ENCODE data around the gene ZNHIT1. TPM values are rescaled to one million over a fixed set of nuclear protein-coding genes. Genes with fewer than 3 reads are reported as not detected.

The ZNHIT1 gene
- total and polyA plus RNA-seq, 8 donors = 25.7 to 92.3 (median 35.5) TPM

DNA sequence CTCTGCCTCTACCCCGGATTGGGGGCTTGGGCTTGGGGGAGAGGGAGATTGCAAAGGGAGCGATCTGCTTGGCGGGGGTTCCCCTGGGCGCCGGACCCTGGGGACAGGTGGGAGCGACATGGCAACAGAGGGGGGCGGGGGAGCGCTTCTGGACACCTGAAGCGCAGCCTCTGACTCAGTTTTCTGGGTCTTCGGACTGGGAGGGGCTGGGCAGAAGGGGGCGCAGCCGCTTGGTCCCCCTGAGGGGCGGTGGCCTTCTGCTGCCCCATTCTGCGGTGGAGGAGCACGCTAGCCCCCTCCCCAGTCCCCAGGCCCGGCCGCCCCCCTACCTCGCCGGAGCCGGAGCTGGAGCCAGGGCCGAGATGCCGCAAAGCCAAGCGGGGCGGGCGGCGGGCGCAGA, 38.3 kb upstream of the ZNHIT1 start:
- 4% methylated on average over 21 to 27 of the region's 27 CpGs for WGBS, 2 donors
- no peak overlapping the region for H3K27ac ChIP-seq
- DNase-seq = no peak
- TF ChIP-seq CTCF (IDR thresholded peaks at IDR 0.05) = no peak
- no peaks in the 10 kb centered on the region for H3K36me3 ChIP-seq
- H3K4me1 ChIP-seq = peaks cover 0 to 5% (median 0%) of the 10 kb centered on the region in 3 donors
- FAIRE-seq = no peak
- no peaks in the 10 kb centered on the region for H3K9me3 ChIP-seq
- ATAC-seq = no peak
- H3K27me3 ChIP-seq = peaks cover 0 to 28% (median 9%) of the 10 kb centered on the region in 4 donors
- intact Hi-C loops (cut with DNase I) = no loop called here
- H3K4me3 ChIP-seq = peak overlapping the region in 1 of 4 donors; percentile 6

- WGBS, 2 donors = 3 to 4% methylated on average over 30 to 56 of the region's 56 CpGs
- no peaks in the 10 kb centered on the region for H3K36me3 ChIP-seq
- H3K9me3 ChIP-seq = no peaks in the 10 kb centered on the region
- no peak for ATAC-seq
- intact Hi-C loops (cut with DNase I) = no loop called here
- no peak for FAIRE-seq
- peaks cover 0 to 23% (median 9%) of the 10 kb centered on the region in 4 donors for H3K27me3 ChIP-seq
- no peak for DNase-seq
- no peak for TF ChIP-seq CTCF (IDR thresholded peaks at IDR 0.05)
- peak within 1 kb of the TSS in 1 of 4 donors; percentile 6 for H3K4me3 ChIP-seq
- peaks cover 0 to 5% (median 0%) of the 10 kb centered on the region in 3 donors for H3K4me1 ChIP-seq
- H3K27ac ChIP-seq = no peak within 1 kb of the TSS
Measured at GRCh38 chr7:101180130-101180755, 37.7 kb upstream of the ZNHIT1 start, which contains the start of gene NAT16. NAT16 (minus strand) TSS chr7:101180293; CDS start chr7:101174807, 5,486 bp downstream.

DNA sequence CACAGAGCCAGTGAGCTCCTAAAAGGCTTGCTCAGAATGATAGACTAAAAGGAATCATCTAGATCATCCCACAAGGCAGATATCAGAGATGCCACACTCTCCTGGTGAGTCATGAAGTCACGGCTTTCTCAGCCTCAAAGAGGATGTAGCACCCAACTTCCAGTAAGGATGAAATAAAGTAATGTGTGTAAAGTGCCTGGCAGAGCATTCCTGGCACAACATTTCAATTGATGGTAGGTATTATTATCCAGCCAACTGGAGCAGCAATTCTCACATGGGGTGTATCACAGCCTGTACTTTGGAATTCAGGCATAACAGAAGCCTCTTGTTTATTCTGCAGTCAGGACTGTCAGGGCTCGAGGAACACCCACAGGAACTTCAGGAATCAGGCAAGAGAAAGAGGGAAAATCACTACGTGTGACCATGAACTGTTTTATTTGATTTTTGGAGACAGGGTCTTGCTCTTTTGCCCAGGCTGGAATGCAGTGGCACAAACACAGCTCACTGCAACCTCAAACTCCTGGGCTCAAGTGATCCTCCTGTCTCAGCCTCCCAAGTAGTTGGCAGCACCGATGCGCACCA, 32.6 kb upstream of the ZNHIT1 start:
- FAIRE-seq (no peak), DNase-seq (no peak), ATAC-seq (no peak)
- Histone ChIP-seq H3K27ac (no peak overlapping the region), H3K4me3 (no peak overlapping the region), H3K36me3 (no peaks in the 10 kb centered on the region), H3K9me3 (no peaks in the 10 kb centered on the region), H3K4me1 (no peaks in the 10 kb centered on the region), H3K27me3 (peaks cover 0 to 11% (median 3%) of the 10 kb centered on the region in 4 donors)
- intact Hi-C loops (cut with DNase I) = no loop called here
- TF ChIP-seq CTCF (IDR thresholded peaks at IDR 0.05) = no peak
- WGBS, 2 donors = 54 to 56% methylated on average over 5 of the region's 5 CpGs

GRCh38 chr7:101186194-101186593, 31.8 kb upstream of the ZNHIT1 start:
- Histone ChIP-seq H3K27ac (no peak overlapping the region), H3K4me1 (no peaks in the 10 kb centered on the region), H3K36me3 (no peaks in the 10 kb centered on the region), H3K9me3 (no peaks in the 10 kb centered on the region), H3K27me3 (peaks cover 0 to 3% (median 0%) of the 10 kb centered on the region in 4 donors), H3K4me3 (no peak overlapping the region)
- intact Hi-C loops (cut with DNase I) = no loop called here
- no peak for ATAC-seq
- FAIRE-seq = no peak
- no peak for TF ChIP-seq CTCF (IDR thresholded peaks at IDR 0.05)
- WGBS, 2 donors = 44 to 57% methylated on average over 6 of the region's 6 CpGs
- no peak for DNase-seq

- H3K36me3 ChIP-seq = no peaks in the 10 kb centered on the region
- intact Hi-C loops (cut with DNase I) = no loop called here
- FAIRE-seq = no peak
- WGBS, 2 donors = 78 to 91% methylated on average over 4 of the region's 4 CpGs
- no peak for ATAC-seq
- no peak overlapping the region for H3K27ac ChIP-seq
- H3K9me3 ChIP-seq = no peaks in the 10 kb centered on the region
- no peaks in the 10 kb centered on the region for H3K27me3 ChIP-seq
- TF ChIP-seq CTCF (IDR thresholded peaks at IDR 0.05) = no peak
- DNase-seq = no peak
- H3K4me1 ChIP-seq = no peaks in the 10 kb centered on the region
- no peak overlapping the region for H3K4me3 ChIP-seq
Measured at GRCh38 chr7:101186844-101187428, 31.0 kb upstream of the ZNHIT1 start.

Measured in pancreas (tissue), 10 donors.